LNCAP (cell line): Measurements from ENCODE around the gene CHD2.

Source experiments
- TF ChIP-seq, protein P1 (sequence below): fragments of 450-650 bp; IDR thresholded peaks from 2 replicates; pipeline ENCODE4 v1.5.1; 2017; ENCODE audit warnings: mild to moderate bottlenecking

CHD2 gene

GRCh38 chr15:93047621-93048425 is 147.7 kb downstream of the CHD2 start:
- TF ChIP-seq, protein P1, sequence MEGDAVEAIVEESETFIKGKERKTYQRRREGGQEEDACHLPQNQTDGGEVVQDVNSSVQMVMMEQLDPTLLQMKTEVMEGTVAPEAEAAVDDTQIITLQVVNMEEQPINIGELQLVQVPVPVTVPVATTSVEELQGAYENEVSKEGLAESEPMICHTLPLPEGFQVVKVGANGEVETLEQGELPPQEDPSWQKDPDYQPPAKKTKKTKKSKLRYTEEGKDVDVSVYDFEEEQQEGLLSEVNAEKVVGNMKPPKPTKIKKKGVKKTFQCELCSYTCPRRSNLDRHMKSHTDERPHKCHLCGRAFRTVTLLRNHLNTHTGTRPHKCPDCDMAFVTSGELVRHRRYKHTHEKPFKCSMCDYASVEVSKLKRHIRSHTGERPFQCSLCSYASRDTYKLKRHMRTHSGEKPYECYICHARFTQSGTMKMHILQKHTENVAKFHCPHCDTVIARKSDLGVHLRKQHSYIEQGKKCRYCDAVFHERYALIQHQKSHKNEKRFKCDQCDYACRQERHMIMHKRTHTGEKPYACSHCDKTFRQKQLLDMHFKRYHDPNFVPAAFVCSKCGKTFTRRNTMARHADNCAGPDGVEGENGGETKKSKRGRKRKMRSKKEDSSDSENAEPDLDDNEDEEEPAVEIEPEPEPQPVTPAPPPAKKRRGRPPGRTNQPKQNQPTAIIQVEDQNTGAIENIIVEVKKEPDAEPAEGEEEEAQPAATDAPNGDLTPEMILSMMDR = no peak

- TF ChIP-seq, protein P1 = no peak
Measured at GRCh38 chr15:93048426-93048721, 148.2 kb downstream of the CHD2 start.

DNA sequence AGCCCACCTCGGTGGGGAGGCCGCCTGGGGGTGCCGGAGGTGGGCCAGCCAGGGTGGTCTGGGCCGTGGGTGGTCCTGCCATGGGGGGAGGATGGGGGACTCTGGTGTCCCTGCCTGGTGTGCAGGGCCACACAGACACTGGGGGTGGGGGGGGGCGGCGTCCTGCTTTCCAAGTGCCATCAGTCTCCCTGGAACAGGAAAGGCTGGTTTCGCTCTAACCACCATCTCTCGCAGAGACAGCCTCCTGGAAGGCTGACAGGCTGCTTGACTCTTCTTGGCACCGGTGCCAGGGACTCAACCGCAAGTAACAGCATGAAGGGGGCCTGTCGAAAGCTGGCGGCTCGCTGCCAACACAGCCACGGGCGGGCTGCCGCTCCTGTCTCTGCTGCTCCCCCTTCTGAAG is 148.6 kb downstream of the CHD2 start:
- TF ChIP-seq, protein P1 = no peak

DNA sequence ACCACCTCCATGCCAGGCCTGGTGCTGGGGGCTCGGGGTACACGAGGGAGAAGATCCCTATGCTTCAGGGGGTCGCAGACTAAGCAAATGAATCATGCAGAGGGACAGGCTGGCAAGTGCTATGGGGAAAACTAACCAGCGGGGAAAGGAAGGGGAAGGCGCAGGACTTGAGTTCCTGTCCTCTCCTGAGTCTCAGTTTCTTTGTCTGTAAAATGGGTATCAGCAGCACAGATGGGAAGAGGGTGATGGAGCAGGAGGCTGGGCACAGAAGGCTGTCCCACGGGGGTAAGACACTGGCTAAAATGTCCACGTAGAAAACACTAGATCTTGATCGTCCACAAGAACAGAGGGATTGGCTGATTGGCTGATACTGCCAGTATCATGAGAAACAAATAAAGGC is 149.1 kb downstream of the CHD2 start:
- TF ChIP-seq, protein P1 = no peak

GRCh38 chr15:93049914-93050578 is 149.9 kb downstream of the CHD2 start:
- TF ChIP-seq, protein P1 = no peak

DNA sequence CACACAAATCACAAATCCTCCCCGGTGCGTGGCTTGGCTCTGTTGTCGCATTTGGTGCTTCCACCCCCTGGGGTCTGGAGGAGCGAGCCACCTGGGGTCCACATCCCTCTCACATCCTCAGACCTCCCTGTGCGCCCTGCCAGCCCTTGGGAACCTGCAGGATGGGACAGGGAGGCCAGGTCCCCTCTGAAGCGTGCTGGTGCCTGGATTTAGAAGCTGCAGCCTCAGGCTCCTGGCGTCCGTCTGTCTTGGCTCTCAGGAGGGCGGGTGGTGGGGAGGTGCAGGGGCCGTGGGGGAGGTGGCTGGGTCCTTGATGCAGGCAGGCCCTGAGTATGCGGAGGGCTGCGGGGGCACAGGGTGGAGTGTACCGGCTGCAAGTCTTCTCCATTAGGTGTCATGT is 150.5 kb downstream of the CHD2 start:
- TF ChIP-seq, protein P1 = no peak

GRCh38 chr15:93051236-93052089 is 151.3 kb downstream of the CHD2 start:
- TF ChIP-seq, protein P1 = no peak
